HL-60 (cell line): ENCODE data around the gene NFATC4.

Experiments
- CTCF ChIP-seq: IDR thresholded peaks from one replicate; pipeline ENCODE4 v1.5.1; 2011; ENCODE audit warnings: low read length, control low read depth, inconsistent platforms; ENCODE audit not compliant: insufficient read depth
- REST ChIP-seq: IDR thresholded peaks from 2 replicates; pipeline ENCODE4 v1.6.1; 2012; ENCODE audit warnings: low read depth; ENCODE audit not compliant: insufficient replicate concordance

- no peak for TF ChIP-seq CTCF
- TF ChIP-seq REST, result no peak
These were observed at the start of gene NFATC4 for GRCh38 chr14:24367514-24368211.
